ENCODE results near the gene PARP15. TPM values are rescaled to one million over a fixed set of nuclear protein-coding genes. Genes with fewer than 3 reads are reported as not detected.

The PARP15 gene
- total and polyA plus RNA-seq, 2 donors (not counting 3 experiments of a cell fraction or from before 2014, with no cell fraction given): 0.81 to 1.4 TPM

DNA sequence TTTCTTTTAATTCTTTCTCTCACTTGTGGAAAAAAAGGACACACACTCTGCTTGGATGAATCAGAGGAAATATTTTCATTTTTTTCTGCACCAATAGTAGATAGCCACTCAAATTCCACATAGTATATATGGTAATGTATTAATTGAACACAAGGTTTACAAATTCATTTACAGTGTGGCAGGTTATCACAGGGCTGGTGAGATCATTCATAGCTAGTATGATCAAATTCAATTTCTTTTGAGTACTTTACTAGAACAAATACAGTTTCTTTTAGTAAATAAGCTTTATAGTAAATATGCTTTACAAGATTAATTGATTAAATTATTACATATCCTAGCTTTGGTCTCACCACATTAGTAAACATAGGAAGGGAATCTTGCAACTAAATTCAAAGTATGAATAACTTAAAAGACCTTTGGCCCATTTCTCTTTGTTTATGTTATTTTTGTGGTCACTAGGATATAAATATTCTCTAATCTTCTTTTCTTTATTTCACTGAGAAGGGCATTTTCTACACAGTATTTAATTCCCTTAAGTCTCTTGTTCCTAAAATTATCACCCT is 63.1 kb downstream of the PARP15 start:
- no peak overlapping the region for H3K27ac ChIP-seq (ENCODE audit: insufficient read depth, low read depth, low read length)
- no peak overlapping the region for H3K4me2 ChIP-seq (ENCODE audit: insufficient read depth, low read length)
- BruUV-seq (replicated peaks): no TSS peak
- TF ChIP-seq FOS (IDR thresholded peaks at IDR 0.05; ENCODE audit: borderline replicate concordance, insufficient read depth, low read length) (no peak), GATA2 (IDR thresholded peaks at IDR 0.05; ENCODE audit: insufficient read depth, insufficient read length, low read depth, low read length) (no peak), POLR2A (IDR thresholded peaks at IDR 0.05; ENCODE audit: low read depth, low read length) (no peak), EZH2 (IDR thresholded peaks at IDR 0.05; ENCODE audit: borderline replicate concordance, low read depth, low read length, severe bottlenecking) (no peak), MYC (IDR thresholded peaks at IDR 0.05; ENCODE audit: low read depth, low read length) (no peak), POLR2AphosphoS5 (IDR thresholded peaks at IDR 0.05; ENCODE audit: insufficient read depth, low read depth, low read length) (no peak), JUN (IDR thresholded peaks at IDR 0.05; ENCODE audit: borderline replicate concordance, insufficient read depth, insufficient read length, low read depth) (no peak)
- TF ChIP-seq, protein P1, sequence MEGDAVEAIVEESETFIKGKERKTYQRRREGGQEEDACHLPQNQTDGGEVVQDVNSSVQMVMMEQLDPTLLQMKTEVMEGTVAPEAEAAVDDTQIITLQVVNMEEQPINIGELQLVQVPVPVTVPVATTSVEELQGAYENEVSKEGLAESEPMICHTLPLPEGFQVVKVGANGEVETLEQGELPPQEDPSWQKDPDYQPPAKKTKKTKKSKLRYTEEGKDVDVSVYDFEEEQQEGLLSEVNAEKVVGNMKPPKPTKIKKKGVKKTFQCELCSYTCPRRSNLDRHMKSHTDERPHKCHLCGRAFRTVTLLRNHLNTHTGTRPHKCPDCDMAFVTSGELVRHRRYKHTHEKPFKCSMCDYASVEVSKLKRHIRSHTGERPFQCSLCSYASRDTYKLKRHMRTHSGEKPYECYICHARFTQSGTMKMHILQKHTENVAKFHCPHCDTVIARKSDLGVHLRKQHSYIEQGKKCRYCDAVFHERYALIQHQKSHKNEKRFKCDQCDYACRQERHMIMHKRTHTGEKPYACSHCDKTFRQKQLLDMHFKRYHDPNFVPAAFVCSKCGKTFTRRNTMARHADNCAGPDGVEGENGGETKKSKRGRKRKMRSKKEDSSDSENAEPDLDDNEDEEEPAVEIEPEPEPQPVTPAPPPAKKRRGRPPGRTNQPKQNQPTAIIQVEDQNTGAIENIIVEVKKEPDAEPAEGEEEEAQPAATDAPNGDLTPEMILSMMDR (IDR thresholded peaks at IDR 0.05; ENCODE audit: extremely low read depth in 1 of 2, insufficient read depth in 1 of 2, low read depth in 1 of 2, low read length in 2 of 2): no peak
- TF ChIP-seq, protein P2, sequence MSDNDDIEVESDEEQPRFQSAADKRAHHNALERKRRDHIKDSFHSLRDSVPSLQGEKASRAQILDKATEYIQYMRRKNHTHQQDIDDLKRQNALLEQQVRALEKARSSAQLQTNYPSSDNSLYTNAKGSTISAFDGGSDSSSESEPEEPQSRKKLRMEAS (IDR thresholded peaks at IDR 0.05; ENCODE audit: insufficient read depth, insufficient read length): no peak
- H4K20me1 ChIP-seq (replicated peaks; ENCODE audit: control insufficient read depth, extremely low read depth, insufficient read depth, low read length): no peaks in the 10 kb centered on the region
- no peaks in the 10 kb centered on the region for H3K36me3 ChIP-seq (ENCODE audit: control insufficient read depth in 2 of 2, extremely low read depth in 1 of 2, insufficient read depth in 2 of 2, low read length in 2 of 2)
- dilution Hi-C loops (cut with MboI; ENCODE audit: extremely low pct_ligation_motif_present, low sequenced_read_pairs): no loop called here
- H3K9ac ChIP-seq (replicated peaks; ENCODE audit: extremely low read depth, insufficient read depth, low read length): no peak overlapping the region
- H3K79me2 ChIP-seq (ENCODE audit: control insufficient read depth, insufficient read depth, low read length): no peaks in the 10 kb centered on the region
- ChIA-PET POLR2A (no interaction called here), CTCF (interaction anchor here (1.0 to 1.2 kb wide), 3 partner anchors 10 to 24 kb away, joined by 3 to 4 read pairs (median 4); no protein-coding TSS in a partner anchor)
- H3K4me3 ChIP-seq (replicated peaks in 1 of 3; ENCODE audit: insufficient read depth in 1 of 3, low read depth in 1 of 3, low read length in 3 of 3): no peak overlapping the region
- H3K9me3 ChIP-seq (replicated peaks; ENCODE audit: control insufficient read depth, insufficient read depth, low read length): no peaks in the 10 kb centered on the region
- no peaks in the 10 kb centered on the region for H3K4me1 ChIP-seq (ENCODE audit: control insufficient read depth, extremely low read depth, insufficient read depth, low read length)
- peaks cover 7 to 9% of the 10 kb centered on the region in 2 experiments for H3K27me3 ChIP-seq (ENCODE audit: control insufficient read depth in 2 of 2, insufficient read depth in 2 of 2, low read length in 2 of 2)
- DNase-seq (ENCODE audit: low read depth, low spot score) (no peak), FAIRE-seq (no peak)
- intact Hi-C loops (cut with micrococcal nuclease): no loop called here
- H3K9me1 ChIP-seq (replicated peaks; ENCODE audit: control insufficient read depth, extremely low read depth, insufficient read depth, low read length): no peaks in the 10 kb centered on the region
- no peak overlapping the region for H2AFZ ChIP-seq (ENCODE audit: low read depth, low read length)

Measured in endothelial cell of umbilical vein (primary cell).